ENCODE data around the gene TBC1D30.

Gene TBC1D30

GRCh38 chr12:64864319-64864718 lies 39.9 kb downstream of the TBC1D30 start:
- Histone ChIP-seq H3K27me3 (peaks cover 41% of the 10 kb centered on the region), H3K9me3 (no peaks in the 10 kb centered on the region), H3K36me3 (no peaks in the 10 kb centered on the region), H3K4me1 (no peaks in the 10 kb centered on the region), H3K4me3 (ENCODE audit: low read depth, low read length) (no peak overlapping the region)
- no peak for DNase-seq
- no peak for TF ChIP-seq CTCF (IDR thresholded peaks at IDR 0.05; ENCODE audit: low read depth, low read length)

GRCh38 chr12:64875186-64875585 lies 50.7 kb downstream of the TBC1D30 start:
- no peak for TF ChIP-seq CTCF (IDR thresholded peaks at IDR 0.05; ENCODE audit: low read depth, low read length)
- Histone ChIP-seq H3K9me3 (no peaks in the 10 kb centered on the region), H3K4me1 (no peaks in the 10 kb centered on the region)

GRCh38 chr12:64876388-64877071 lies 52.1 kb downstream of the TBC1D30 start:
- Histone ChIP-seq H3K4me1 (no peaks in the 10 kb centered on the region), H3K27me3 (peaks cover 15% of the 10 kb centered on the region), H3K9me3 (no peaks in the 10 kb centered on the region), H3K4me3 (ENCODE audit: low read depth, low read length) (no peak overlapping the region), H3K36me3 (no peaks in the 10 kb centered on the region)
- no peak for TF ChIP-seq CTCF (IDR thresholded peaks at IDR 0.05; ENCODE audit: low read depth, low read length)
- no peak for DNase-seq

More at GRCh38 chr12:64875186-64875585, 50.7 kb downstream of the TBC1D30 start:
- Histone ChIP-seq H3K4me3 (ENCODE audit: low read depth, low read length) (no peak overlapping the region), H3K27me3 (peaks cover 19% of the 10 kb centered on the region), H3K36me3 (no peaks in the 10 kb centered on the region)
- DNase-seq: no peak

GRCh38 chr12:64877363-64878004 lies 53.0 kb downstream of the TBC1D30 start:
- H3K9me3 ChIP-seq: no peaks in the 10 kb centered on the region
- no peaks in the 10 kb centered on the region for H3K4me1 ChIP-seq
- H3K4me3 ChIP-seq (ENCODE audit: low read depth, low read length): no peak overlapping the region
- no peaks in the 10 kb centered on the region for H3K36me3 ChIP-seq
- TF ChIP-seq CTCF (IDR thresholded peaks at IDR 0.05; ENCODE audit: low read depth, low read length): no peak
- DNase-seq: no peak
- H3K27me3 ChIP-seq: peaks cover 15% of the 10 kb centered on the region

- no peaks in the 10 kb centered on the region for H3K9me3 ChIP-seq
- DNase-seq: no peak
- H3K36me3 ChIP-seq: no peaks in the 10 kb centered on the region
- TF ChIP-seq CTCF (IDR thresholded peaks at IDR 0.05; ENCODE audit: low read depth, low read length): no peak
- H3K4me1 ChIP-seq: no peaks in the 10 kb centered on the region
- H3K4me3 ChIP-seq (ENCODE audit: low read depth, low read length): no peak overlapping the region
- peaks cover 8% of the 10 kb centered on the region; the same call in 1 of the 2 replicates for H3K27me3 ChIP-seq
These were observed 58.2 kb downstream of the TBC1D30 start for GRCh38 chr12:64882687-64883086.
